WERI-Rb-1 (cell line): ENCODE data around the gene DGKQ.

Experiments
- DNase-seq: peaks from one replicate; pipeline ENCODE4 v3.0.0-alpha.2; 2020
- H3K27ac ChIP-seq: fragments of 250-450 bp; sonication (Bioruptor Pico); 2 replicates; pipeline ENCODE4 v1.5.1; 2020; ENCODE audit warnings: mild to moderate bottlenecking, moderate library complexity
- H3K27me3 ChIP-seq: fragments of 250-450 bp; sonication (Bioruptor Pico); 2 replicates; pipeline ENCODE4 v1.5.1; 2021; ENCODE audit warnings: mild to moderate bottlenecking, low read depth, moderate library complexity; ENCODE audit not compliant: insufficient read depth, severe bottlenecking
- H3K36me3 ChIP-seq: fragments of 250-450 bp; sonication (Bioruptor Pico); 2 replicates; pipeline ENCODE4 v1.5.1; 2020; ENCODE audit warnings: mild to moderate bottlenecking, moderate library complexity
- H3K4me3 ChIP-seq: 2 replicates; pipeline ENCODE4 v1.5.1; 2011; ENCODE audit warnings: low read depth, mild to moderate bottlenecking, control low read depth, low read length
- H3K9me3 ChIP-seq: fragments of 250-450 bp; sonication (Bioruptor Pico); 2 replicates; pipeline ENCODE4 v1.5.1; 2021; ENCODE audit warnings: mild to moderate bottlenecking, moderate library complexity; ENCODE audit not compliant: severe bottlenecking
- TF ChIP-seq, protein P1 (sequence below): IDR thresholded peaks from 2 replicates; pipeline ENCODE4 v1.5.1; 2011; ENCODE audit warnings: low read depth, mild to moderate bottlenecking, control low read depth, inconsistent platforms, low read length

The DGKQ gene

DNA sequence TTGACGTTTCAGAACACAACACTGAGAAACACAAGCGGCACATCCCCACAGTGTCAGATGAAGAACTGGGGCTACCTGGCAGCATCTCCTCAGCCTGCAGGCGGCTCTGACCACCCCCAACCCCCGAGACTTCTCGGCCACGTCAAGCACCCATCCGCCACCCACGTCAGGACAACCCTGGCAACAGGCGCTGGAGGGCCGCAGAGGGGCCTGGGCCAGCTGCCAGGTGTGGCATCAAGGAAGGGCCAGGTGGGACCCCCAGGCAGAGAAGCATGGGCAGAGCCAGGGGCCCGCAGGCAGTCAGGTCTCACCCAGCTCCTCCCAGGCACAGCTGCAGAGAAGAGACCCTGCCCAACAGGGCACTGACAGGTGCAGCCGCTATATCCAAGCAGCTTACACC is 63.5 kb downstream of the DGKQ start:
- Histone ChIP-seq H3K27me3 (no peaks in the 10 kb centered on the region), H3K4me3 (no peak overlapping the region), H3K36me3 (peaks cover 33% of the 10 kb centered on the region), H3K9me3 (no peaks in the 10 kb centered on the region), H3K27ac (no peak overlapping the region)
- TF ChIP-seq, protein P1, sequence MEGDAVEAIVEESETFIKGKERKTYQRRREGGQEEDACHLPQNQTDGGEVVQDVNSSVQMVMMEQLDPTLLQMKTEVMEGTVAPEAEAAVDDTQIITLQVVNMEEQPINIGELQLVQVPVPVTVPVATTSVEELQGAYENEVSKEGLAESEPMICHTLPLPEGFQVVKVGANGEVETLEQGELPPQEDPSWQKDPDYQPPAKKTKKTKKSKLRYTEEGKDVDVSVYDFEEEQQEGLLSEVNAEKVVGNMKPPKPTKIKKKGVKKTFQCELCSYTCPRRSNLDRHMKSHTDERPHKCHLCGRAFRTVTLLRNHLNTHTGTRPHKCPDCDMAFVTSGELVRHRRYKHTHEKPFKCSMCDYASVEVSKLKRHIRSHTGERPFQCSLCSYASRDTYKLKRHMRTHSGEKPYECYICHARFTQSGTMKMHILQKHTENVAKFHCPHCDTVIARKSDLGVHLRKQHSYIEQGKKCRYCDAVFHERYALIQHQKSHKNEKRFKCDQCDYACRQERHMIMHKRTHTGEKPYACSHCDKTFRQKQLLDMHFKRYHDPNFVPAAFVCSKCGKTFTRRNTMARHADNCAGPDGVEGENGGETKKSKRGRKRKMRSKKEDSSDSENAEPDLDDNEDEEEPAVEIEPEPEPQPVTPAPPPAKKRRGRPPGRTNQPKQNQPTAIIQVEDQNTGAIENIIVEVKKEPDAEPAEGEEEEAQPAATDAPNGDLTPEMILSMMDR, result no peak
- DNase-seq, result no peak

GRCh38 chr4:909131-909571 is 64.2 kb downstream of the DGKQ start:
- no peak for DNase-seq
- Histone ChIP-seq H3K4me3 (no peak overlapping the region), H3K36me3 (peaks cover 33% of the 10 kb centered on the region), H3K9me3 (no peaks in the 10 kb centered on the region), H3K27ac (no peak overlapping the region), H3K27me3 (no peaks in the 10 kb centered on the region)
- TF ChIP-seq, protein P1, result no peak
